NB4 (cell line): ENCODE data around the gene DNAJB12.

ENCODE experiments used
- MYC ChIP-seq: IDR thresholded peaks from 2 replicates; pipeline ENCODE4 v1.6.1; 2011; ENCODE audit warnings: low read depth, low read length
- POLR2A ChIP-seq: IDR thresholded peaks from 2 replicates; pipeline ENCODE4 v1.6.1; 2011; ENCODE audit warnings: mild to moderate bottlenecking; ENCODE audit not compliant: insufficient read length; ENCODE audit errors: extremely low read depth
- TF ChIP-seq, protein P1 (sequence below): IDR thresholded peaks from one replicate; pipeline ENCODE4 v1.5.1; 2012; ENCODE audit warnings: low read depth, low read length
- TF ChIP-seq, protein P2 (sequence below): IDR thresholded peaks from 2 replicates; pipeline ENCODE4 v1.6.1; 2011; ENCODE audit warnings: low read depth, low read length

- TF ChIP-seq, protein P1, sequence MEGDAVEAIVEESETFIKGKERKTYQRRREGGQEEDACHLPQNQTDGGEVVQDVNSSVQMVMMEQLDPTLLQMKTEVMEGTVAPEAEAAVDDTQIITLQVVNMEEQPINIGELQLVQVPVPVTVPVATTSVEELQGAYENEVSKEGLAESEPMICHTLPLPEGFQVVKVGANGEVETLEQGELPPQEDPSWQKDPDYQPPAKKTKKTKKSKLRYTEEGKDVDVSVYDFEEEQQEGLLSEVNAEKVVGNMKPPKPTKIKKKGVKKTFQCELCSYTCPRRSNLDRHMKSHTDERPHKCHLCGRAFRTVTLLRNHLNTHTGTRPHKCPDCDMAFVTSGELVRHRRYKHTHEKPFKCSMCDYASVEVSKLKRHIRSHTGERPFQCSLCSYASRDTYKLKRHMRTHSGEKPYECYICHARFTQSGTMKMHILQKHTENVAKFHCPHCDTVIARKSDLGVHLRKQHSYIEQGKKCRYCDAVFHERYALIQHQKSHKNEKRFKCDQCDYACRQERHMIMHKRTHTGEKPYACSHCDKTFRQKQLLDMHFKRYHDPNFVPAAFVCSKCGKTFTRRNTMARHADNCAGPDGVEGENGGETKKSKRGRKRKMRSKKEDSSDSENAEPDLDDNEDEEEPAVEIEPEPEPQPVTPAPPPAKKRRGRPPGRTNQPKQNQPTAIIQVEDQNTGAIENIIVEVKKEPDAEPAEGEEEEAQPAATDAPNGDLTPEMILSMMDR: no peak
- TF ChIP-seq POLR2A (no peak), MYC (no peak)
- TF ChIP-seq, protein P2, sequence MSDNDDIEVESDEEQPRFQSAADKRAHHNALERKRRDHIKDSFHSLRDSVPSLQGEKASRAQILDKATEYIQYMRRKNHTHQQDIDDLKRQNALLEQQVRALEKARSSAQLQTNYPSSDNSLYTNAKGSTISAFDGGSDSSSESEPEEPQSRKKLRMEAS: no peak
These were observed 2.3 kb upstream of the DNAJB12 start for GRCh38 chr10:72356987-72357386.
